ENCODE results near the gene SAP30. TPM values are rescaled to one million over a fixed set of nuclear protein-coding genes. Genes with fewer than 3 reads are reported as not detected.

The SAP30 gene
- total and polyA plus RNA-seq, 3 experiments from 2014 or later = 10.0 to 25.3 (median 24.8) TPM

- ChIA-PET POLR2A (no interaction called here), CTCF (interaction anchor here (1.2 to 1.5 kb wide), 2 partner anchors 14 to 46 kb away, joined by 4 read pairs; partner anchors contain the start of gene HMGB2)
- no peaks in the 10 kb centered on the region for H3K9me3 Mint-ChIP-seq
- no peak overlapping the region for H3K27ac Mint-ChIP-seq
- no peak overlapping the region for H3K4me3 ChIP-seq (ENCODE audit: low read length)
- H3K4me1 Mint-ChIP-seq = no peaks in the 10 kb centered on the region
- no peaks in the 10 kb centered on the region for H3K4me1 ChIP-seq (ENCODE audit: insufficient read depth, low read length)
- H3K27ac ChIP-seq (ENCODE audit: low read depth, low read length) = no peak overlapping the region
- H3K36me3 Mint-ChIP-seq = peaks cover 0 to 3% (median 0%) of the 10 kb centered on the region in 3 donors
- H3K27me3 Mint-ChIP-seq = peaks cover 3 to 12% of the 10 kb centered on the region in 2 donors
- no peaks in the 10 kb centered on the region for H3K36me3 ChIP-seq (ENCODE audit: insufficient read depth, low read length)
- no peak overlapping the region for H3K4me3 Mint-ChIP-seq
- no peaks in the 10 kb centered on the region for H3K9me3 ChIP-seq (ENCODE audit: low read length)
- no peaks in the 10 kb centered on the region for H3K27me3 ChIP-seq (ENCODE audit: insufficient read depth, low read length, poor library complexity, severe bottlenecking)
- no peak for DNase-seq
These were observed 23.3 kb upstream of the SAP30 start for GRCh38 chr4:173347467-173347866.

- H3K27ac Mint-ChIP-seq = no peak overlapping the region
- H3K36me3 Mint-ChIP-seq = no peaks in the 10 kb centered on the region
- Histone ChIP-seq H3K36me3 (ENCODE audit: insufficient read depth, low read length) (no peaks in the 10 kb centered on the region), H3K27ac (ENCODE audit: low read depth, low read length) (no peak overlapping the region), H3K27me3 (ENCODE audit: insufficient read depth, low read length, poor library complexity, severe bottlenecking) (no peaks in the 10 kb centered on the region), H3K4me1 (ENCODE audit: insufficient read depth, low read length) (no peaks in the 10 kb centered on the region), H3K4me3 (ENCODE audit: low read length) (no peak overlapping the region), H3K9me3 (ENCODE audit: low read length) (no peaks in the 10 kb centered on the region)
- ChIA-PET POLR2A (no interaction called here), CTCF (no interaction called here)
- no peaks in the 10 kb centered on the region for H3K4me1 Mint-ChIP-seq
- no peak for DNase-seq
- no peaks in the 10 kb centered on the region for H3K9me3 Mint-ChIP-seq
- H3K27me3 Mint-ChIP-seq = peaks cover 0 to 3% of the 10 kb centered on the region in 2 donors
- H3K4me3 Mint-ChIP-seq = no peak overlapping the region
These were observed 12.8 kb upstream of the SAP30 start for GRCh38 chr4:173357939-173358338.

- ChIA-PET POLR2A (no interaction called here), CTCF (interaction anchor here (0.7 to 0.8 kb wide), 2 partner anchors 9 to 27 kb away, joined by 3 read pairs; partner anchors contain the start of gene HMGB2)
- DNase-seq = no peak
- Mint-ChIP-seq H3K4me3 (no peak overlapping the region), H3K9me3 (no peaks in the 10 kb centered on the region), H3K27me3 (peaks cover 0 to 3% of the 10 kb centered on the region in 2 donors), H3K36me3 (no peaks in the 10 kb centered on the region), H3K4me1 (peaks cover 8% of the 10 kb centered on the region in 3 donors), H3K27ac (no peak overlapping the region)
- Histone ChIP-seq H3K9me3 (ENCODE audit: low read length) (no peaks in the 10 kb centered on the region), H3K27me3 (ENCODE audit: insufficient read depth, low read length, poor library complexity, severe bottlenecking) (no peaks in the 10 kb centered on the region), H3K4me1 (ENCODE audit: insufficient read depth, low read length) (peaks cover 3% of the 10 kb centered on the region), H3K4me3 (ENCODE audit: low read length) (no peak overlapping the region), H3K27ac (ENCODE audit: low read depth, low read length) (no peak overlapping the region), H3K36me3 (ENCODE audit: insufficient read depth, low read length) (no peaks in the 10 kb centered on the region)
These were observed 10.1 kb upstream of the SAP30 start for GRCh38 chr4:173360587-173361221.

GRCh38 chr4:173362666-173363065 lies 8.1 kb upstream of the SAP30 start:
- H3K9me3 Mint-ChIP-seq = no peaks in the 10 kb centered on the region
- peaks cover 6% of the 10 kb centered on the region for H3K4me1 ChIP-seq (ENCODE audit: insufficient read depth, low read length)
- no peak for DNase-seq
- no peak overlapping the region for H3K4me3 ChIP-seq (ENCODE audit: low read length)
- H3K27me3 ChIP-seq (ENCODE audit: insufficient read depth, low read length, poor library complexity, severe bottlenecking) = no peaks in the 10 kb centered on the region
- peaks cover 0 to 3% of the 10 kb centered on the region in 2 donors for H3K27me3 Mint-ChIP-seq
- no peak overlapping the region for H3K4me3 Mint-ChIP-seq
- no peaks in the 10 kb centered on the region for H3K36me3 Mint-ChIP-seq
- ChIA-PET POLR2A (no interaction called here), CTCF (no interaction called here)
- no peak overlapping the region for H3K27ac ChIP-seq (ENCODE audit: low read depth, low read length)
- no peaks in the 10 kb centered on the region for H3K36me3 ChIP-seq (ENCODE audit: insufficient read depth, low read length)
- H3K4me1 Mint-ChIP-seq = peaks cover 16 to 27% (median 23%) of the 10 kb centered on the region in 3 donors
- H3K27ac Mint-ChIP-seq = no peak overlapping the region
- H3K9me3 ChIP-seq (ENCODE audit: low read length) = no peaks in the 10 kb centered on the region

- POLR2A ChIA-PET = no interaction called here
- Mint-ChIP-seq H3K27me3 (no peaks in the 10 kb centered on the region), H3K4me1 (peaks cover 24 to 44% (median 36%) of the 10 kb centered on the region in 3 donors), H3K27ac (peak overlapping the region in 6 of 8 donors; percentile 44 to 81 (median 60)), H3K4me3 (peak overlapping the region in 2 of 7 donors; percentile 13 to 43), H3K36me3 (peaks cover 0 to 9% (median 0%) of the 10 kb centered on the region in 3 donors), H3K9me3 (no peaks in the 10 kb centered on the region)
- Histone ChIP-seq H3K36me3 (ENCODE audit: insufficient read depth, low read length) (no peaks in the 10 kb centered on the region), H3K27me3 (ENCODE audit: insufficient read depth, low read length, poor library complexity, severe bottlenecking) (no peaks in the 10 kb centered on the region), H3K9me3 (ENCODE audit: low read length) (no peaks in the 10 kb centered on the region), H3K4me1 (ENCODE audit: insufficient read depth, low read length) (peaks cover 11% of the 10 kb centered on the region), H3K27ac (ENCODE audit: low read depth, low read length) (no peak overlapping the region), H3K4me3 (ENCODE audit: low read length) (no peak overlapping the region)
- CTCF ChIA-PET = interaction anchor here (1.5 to 1.9 kb wide), 2 partner anchors 16 to 31 kb away, joined by 3 to 5 read pairs; partner anchors contain the start of gene HMGB2
- DNase-seq = no peak
These were observed 5.3 kb upstream of the SAP30 start for GRCh38 chr4:173365359-173365996.

GRCh38 chr4:173367285-173367684 lies 3.5 kb upstream of the SAP30 start:
- Mint-ChIP-seq H3K4me1 (peaks cover 28 to 48% (median 36%) of the 10 kb centered on the region in 3 donors), H3K27ac (peak overlapping the region in 4 of 8 donors; percentile 0 to 39 (median 7)), H3K9me3 (no peaks in the 10 kb centered on the region), H3K36me3 (peaks cover 0 to 22% (median 0%) of the 10 kb centered on the region in 3 donors), H3K4me3 (peak overlapping the region in 2 of 7 donors; percentile 65 to 66), H3K27me3 (peaks cover 0 to 2% of the 10 kb centered on the region in 2 donors)
- Histone ChIP-seq H3K4me3 (ENCODE audit: low read length) (no peak overlapping the region), H3K27me3 (ENCODE audit: insufficient read depth, low read length, poor library complexity, severe bottlenecking) (no peaks in the 10 kb centered on the region), H3K36me3 (ENCODE audit: insufficient read depth, low read length) (no peaks in the 10 kb centered on the region), H3K9me3 (ENCODE audit: low read length) (no peaks in the 10 kb centered on the region), H3K4me1 (ENCODE audit: insufficient read depth, low read length) (peaks cover 15% of the 10 kb centered on the region), H3K27ac (ENCODE audit: low read depth, low read length) (no peak overlapping the region)
- ChIA-PET POLR2A (interaction anchor here (6.3 kb wide), 1 partner anchor 34 kb away, joined by 206 read pairs; the partner anchor contains the start of gene HMGB2), CTCF (interaction anchor here (1.3 to 6.3 kb wide), 2 partner anchors 11 to 33 kb away, joined by 3 to 39 read pairs; partner anchors contain the start of gene HMGB2)
- DNase-seq = no peak

- POLR2A ChIA-PET = interaction anchor here (6.3 kb wide), 1 partner anchor 35 kb away, joined by 206 read pairs; the partner anchor contains the start of gene HMGB2
- H3K4me3 Mint-ChIP-seq = peak overlapping the region in 2 of 7 donors; percentile 41
- peaks cover 0 to 2% of the 10 kb centered on the region in 2 donors for H3K27me3 Mint-ChIP-seq
- H3K9me3 Mint-ChIP-seq = no peaks in the 10 kb centered on the region
- peaks cover 0 to 22% (median 0%) of the 10 kb centered on the region in 3 donors for H3K36me3 Mint-ChIP-seq
- no peak for DNase-seq
- H3K4me1 ChIP-seq (ENCODE audit: insufficient read depth, low read length) = peaks cover 15% of the 10 kb centered on the region
- H3K9me3 ChIP-seq (ENCODE audit: low read length) = no peaks in the 10 kb centered on the region
- H3K4me1 Mint-ChIP-seq = peaks cover 30 to 55% (median 41%) of the 10 kb centered on the region in 3 donors
- no peak overlapping the region for H3K4me3 ChIP-seq (ENCODE audit: low read length)
- H3K27me3 ChIP-seq (ENCODE audit: insufficient read depth, low read length, poor library complexity, severe bottlenecking) = no peaks in the 10 kb centered on the region
- H3K36me3 ChIP-seq (ENCODE audit: insufficient read depth, low read length) = no peaks in the 10 kb centered on the region
- H3K27ac Mint-ChIP-seq = peak overlapping the region in 1 of 8 donors; percentile 54
- CTCF ChIA-PET = interaction anchor here (1.3 to 6.3 kb wide), 3 partner anchors 8 to 34 kb away, joined by 3 to 39 read pairs (median 4); partner anchors contain the start of gene HMGB2
- no peak overlapping the region for H3K27ac ChIP-seq (ENCODE audit: low read depth, low read length)
These were observed 2.8 kb upstream of the SAP30 start for GRCh38 chr4:173367946-173368345.

Measured in CD8-positive, alpha-beta memory T cell (primary cell).